Stimulated activated CD8-positive, alpha-beta memory T cell treated with anti-CD3 and anti-CD28 coated beads, Interleukin-15, amount 100 ng/mL, for 4 hours (primary cell): ENCODE results near the gene HNRNPUL1.

ENCODE experiments used
- DNase-seq, 2 donors: peaks; one replicate each; pipeline ENCODE4 v3.0.0-alpha.2; 2020; ENCODE audit warnings: low read depth in 2 of 2

HNRNPUL1 gene

GRCh38 chr19:41353466-41354342, 89.5 kb downstream of the HNRNPUL1 start, which contains the start of gene TGFB1:
TGFB1 (minus strand) TSS chr19:41353922; CDS start chr19:41353044, 878 bp downstream.
- peak; percentile 92 to 94 for DNase-seq

- DNase-seq, result no peak
These were observed 90.3 kb downstream of the HNRNPUL1 start for GRCh38 chr19:41354343-41354953.

GRCh38 chr19:41355035-41355434, 90.9 kb downstream of the HNRNPUL1 start:
- DNase-seq, result no peak

GRCh38 chr19:41355802-41356201, 91.6 kb downstream of the HNRNPUL1 start:
- DNase-seq, result no peak

- no peak for DNase-seq
These were observed 93.0 kb downstream of the HNRNPUL1 start for GRCh38 chr19:41356984-41357739.
